GM12801 (cell line): ENCODE results near the gene KCTD16.

Experiments
- TF ChIP-seq, protein P1 (sequence below): IDR thresholded peaks from one replicate; pipeline ENCODE4 v1.5.1; 2011; ENCODE audit warnings: control low read depth; ENCODE audit not compliant: insufficient read length; ENCODE audit errors: extremely low read depth

The KCTD16 gene

DNA sequence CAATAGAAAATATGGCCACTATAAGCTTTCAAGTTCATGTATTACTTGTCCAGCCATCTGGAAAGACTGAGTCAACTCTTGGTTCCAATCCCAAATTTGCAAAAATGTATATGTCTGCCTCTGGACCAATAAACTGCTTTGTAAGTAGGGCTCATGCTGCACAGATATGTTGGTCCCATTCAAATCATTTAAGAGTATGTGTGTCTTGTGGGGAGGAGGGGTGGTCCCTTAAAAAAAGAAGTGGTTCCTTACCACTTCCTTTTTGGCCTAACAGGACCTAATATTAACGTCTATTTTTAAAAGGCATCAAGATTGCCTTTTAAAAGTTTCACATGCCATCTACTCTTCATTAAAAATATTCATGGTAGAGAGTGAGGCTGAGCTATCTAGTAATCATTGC, 214.9 kb downstream of the KCTD16 start:
- TF ChIP-seq, protein P1, sequence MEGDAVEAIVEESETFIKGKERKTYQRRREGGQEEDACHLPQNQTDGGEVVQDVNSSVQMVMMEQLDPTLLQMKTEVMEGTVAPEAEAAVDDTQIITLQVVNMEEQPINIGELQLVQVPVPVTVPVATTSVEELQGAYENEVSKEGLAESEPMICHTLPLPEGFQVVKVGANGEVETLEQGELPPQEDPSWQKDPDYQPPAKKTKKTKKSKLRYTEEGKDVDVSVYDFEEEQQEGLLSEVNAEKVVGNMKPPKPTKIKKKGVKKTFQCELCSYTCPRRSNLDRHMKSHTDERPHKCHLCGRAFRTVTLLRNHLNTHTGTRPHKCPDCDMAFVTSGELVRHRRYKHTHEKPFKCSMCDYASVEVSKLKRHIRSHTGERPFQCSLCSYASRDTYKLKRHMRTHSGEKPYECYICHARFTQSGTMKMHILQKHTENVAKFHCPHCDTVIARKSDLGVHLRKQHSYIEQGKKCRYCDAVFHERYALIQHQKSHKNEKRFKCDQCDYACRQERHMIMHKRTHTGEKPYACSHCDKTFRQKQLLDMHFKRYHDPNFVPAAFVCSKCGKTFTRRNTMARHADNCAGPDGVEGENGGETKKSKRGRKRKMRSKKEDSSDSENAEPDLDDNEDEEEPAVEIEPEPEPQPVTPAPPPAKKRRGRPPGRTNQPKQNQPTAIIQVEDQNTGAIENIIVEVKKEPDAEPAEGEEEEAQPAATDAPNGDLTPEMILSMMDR, result no peak

DNA sequence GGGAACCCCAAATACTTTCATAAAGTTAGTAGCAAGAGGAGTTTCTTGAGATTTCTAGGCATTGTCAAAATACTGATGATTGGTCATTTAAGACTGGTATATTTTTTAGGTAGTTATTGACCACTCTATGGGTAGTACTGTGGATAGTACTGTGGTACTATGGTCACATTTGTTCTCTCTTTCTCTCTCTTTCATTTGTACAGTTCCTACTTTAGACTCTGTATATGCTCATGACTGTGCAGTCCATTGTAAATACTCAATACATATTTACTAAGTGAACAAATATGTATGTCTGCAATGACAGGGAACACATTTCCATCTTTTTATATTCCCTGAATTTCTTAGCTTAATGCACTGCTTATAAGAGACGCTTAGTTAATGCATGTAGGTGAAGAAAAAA, 215.6 kb downstream of the KCTD16 start:
- TF ChIP-seq, protein P1, result no peak

DNA sequence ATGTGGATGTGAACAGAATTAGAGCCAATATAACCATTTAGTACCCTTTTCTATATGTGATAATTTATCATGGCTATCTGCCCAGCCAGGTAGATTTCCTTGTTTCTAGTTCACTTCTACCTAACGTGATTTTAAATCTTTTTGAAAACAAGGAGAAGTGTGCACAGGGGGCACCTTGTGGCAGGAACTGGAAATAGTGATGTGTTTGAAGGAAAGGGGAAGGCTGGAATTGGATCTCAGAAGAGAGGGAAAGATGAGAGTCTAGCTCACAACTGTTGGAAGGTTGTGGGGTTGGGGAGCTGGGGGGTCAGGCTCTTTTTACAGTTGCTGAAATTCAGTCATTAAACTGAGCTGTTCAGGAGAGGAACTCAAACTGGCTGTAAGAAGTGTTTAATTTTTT, 219.5 kb downstream of the KCTD16 start:
- TF ChIP-seq, protein P1, result no peak

DNA sequence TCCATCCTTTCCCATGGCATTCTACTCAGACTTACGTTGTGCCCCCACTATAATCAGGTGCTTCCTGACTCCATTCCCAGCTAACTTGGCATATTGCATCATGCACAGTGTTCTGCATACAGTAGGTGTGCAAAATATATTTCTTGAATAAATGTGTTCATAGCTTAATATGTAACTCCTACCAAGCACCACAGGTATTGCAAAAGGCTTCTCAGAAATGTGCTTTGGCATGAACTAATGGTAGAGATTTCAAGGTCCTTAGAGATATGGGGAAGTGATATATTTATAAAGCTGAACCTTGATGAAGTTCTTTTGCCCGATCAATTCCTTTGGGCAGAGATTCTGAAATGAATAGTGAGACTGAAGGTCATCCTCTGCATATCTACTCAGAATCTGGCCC, 220.4 kb downstream of the KCTD16 start:
- TF ChIP-seq, protein P1, result no peak

GRCh38 chr5:144393641-144394435, 223.2 kb downstream of the KCTD16 start:
- TF ChIP-seq, protein P1, result no peak

- TF ChIP-seq, protein P1, result no peak
Measured at GRCh38 chr5:144395704-144396103, 225.0 kb downstream of the KCTD16 start.

DNA sequence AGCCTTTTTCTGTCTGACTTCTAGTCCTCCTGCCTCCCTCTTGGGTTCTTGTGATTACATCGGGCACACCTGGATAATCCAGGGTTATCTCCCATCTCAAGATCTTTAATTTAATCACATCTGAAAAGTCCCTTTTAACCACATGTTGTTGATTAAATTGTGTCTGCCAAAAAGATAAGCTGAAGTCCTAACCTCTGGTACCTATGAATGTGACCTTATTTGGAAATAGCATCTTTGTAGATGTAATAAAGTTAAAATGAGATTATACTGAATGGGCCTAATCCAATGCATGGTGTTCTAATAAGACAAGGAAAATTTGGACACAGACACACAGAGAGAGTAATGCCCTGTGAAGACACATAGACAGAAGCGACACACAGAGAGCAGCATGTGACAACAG, 232.4 kb downstream of the KCTD16 start:
- TF ChIP-seq, protein P1, result no peak
